ENCODE measurements around the gene TNXB. TPM values are rescaled to one million over a fixed set of nuclear protein-coding genes. Genes with fewer than 3 reads are reported as not detected.
"Not testable (repeated sequence)": the region's sequence is repeated elsewhere in the genome, so short reads cannot be mapped to it uniquely, and the experiment has no call there.

TNXB gene
- total and polyA plus RNA-seq, 7 donors = 7.0 to 26.1 (median 14.5) TPM

GRCh38 chr6:32050562-32050961, 58.6 kb downstream of the TNXB start:
- H3K4me3 ChIP-seq = no peak overlapping the region
- intact Hi-C loops (cut with DNase I) = no loop called here
- ATAC-seq (no peak), DNase-seq (peak in 1 of 2 donors; percentile 20)
- WGBS, 3 donors = 53 to 73% (median 71%) methylated on average over 4 to 5 of the region's 5 CpGs
- H3K27ac ChIP-seq = no peak overlapping the region
- no peaks in the 10 kb centered on the region for H3K27me3 ChIP-seq (ENCODE audit: insufficient read depth in 3 of 3, low read length in 2 of 3)
- H3K9me3 ChIP-seq = no peaks in the 10 kb centered on the region
- H3K4me1 ChIP-seq = no peaks in the 10 kb centered on the region
- H3K36me3 ChIP-seq (ENCODE audit: insufficient read depth in 1 of 2, low read depth in 1 of 2) = no peaks in the 10 kb centered on the region
- no peak for TF ChIP-seq CTCF (IDR thresholded peaks at IDR 0.05)

GRCh38 chr6:32049736-32050135, 59.4 kb downstream of the TNXB start:
- whole genome bisulfite sequencing, 3 donors = 91 to 93% (median 92%) methylated on average over 6 to 11 of the region's 11 CpGs
- H3K27me3 ChIP-seq (ENCODE audit: insufficient read depth in 3 of 3, low read length in 2 of 3); intact Hi-C loops (cut with DNase I); H3K4me3 ChIP-seq; ATAC-seq; H3K9me3 ChIP-seq; H3K27ac ChIP-seq; H3K4me1 ChIP-seq; H3K36me3 ChIP-seq (ENCODE audit: insufficient read depth in 1 of 2, low read depth in 1 of 2): not testable (repeated sequence)
- peak in 1 of 2 donors; percentile 49 for DNase-seq

GRCh38 chr6:32049149-32049548, 60.0 kb downstream of the TNXB start:
- intact Hi-C loops (cut with DNase I); H3K4me1 ChIP-seq; H3K27me3 ChIP-seq (ENCODE audit: insufficient read depth in 3 of 3, low read length in 2 of 3); ATAC-seq; H3K4me3 ChIP-seq; H3K27ac ChIP-seq; H3K9me3 ChIP-seq; H3K36me3 ChIP-seq (ENCODE audit: insufficient read depth in 1 of 2, low read depth in 1 of 2): not testable (repeated sequence)
- DNase-seq = peak in 1 of 2 donors; percentile 47
- WGBS, 3 donors = 87 to 92% (median 91%) methylated on average over 12 to 21 of the region's 21 CpGs

- peak; percentile 62 to 82 (median 74) for ATAC-seq
- no peaks in the 10 kb centered on the region for H3K27me3 ChIP-seq (ENCODE audit: insufficient read depth in 3 of 3, low read length in 2 of 3)
- H3K27ac ChIP-seq = peak overlapping the region; percentile 36
- no peak overlapping the region for H3K4me3 ChIP-seq
- H3K9me3 ChIP-seq = no peaks in the 10 kb centered on the region
- no peaks in the 10 kb centered on the region for H3K4me1 ChIP-seq
- intact Hi-C loops (cut with DNase I) = no loop called here
- DNase-seq = peak; percentile 78 to 86
- TF ChIP-seq CTCF (IDR thresholded peaks at IDR 0.05) = peak; percentile 71
- H3K36me3 ChIP-seq (ENCODE audit: insufficient read depth in 1 of 2, low read depth in 1 of 2) = no peaks in the 10 kb centered on the region
- 49 to 57% (median 55%) methylated on average over 41 to 42 of the region's 42 CpGs for WGBS, 3 donors
Measured at GRCh38 chr6:32047855-32048766, 61.0 kb downstream of the TNXB start.

GRCh38 chr6:32047539-32047854, 61.6 kb downstream of the TNXB start:
- TF ChIP-seq CTCF (IDR thresholded peaks at IDR 0.05) = no peak
- no peaks in the 10 kb centered on the region for H3K36me3 ChIP-seq (ENCODE audit: insufficient read depth in 1 of 2, low read depth in 1 of 2)

More at GRCh38 chr6:32047539-32047854, 61.6 kb downstream of the TNXB start:
- no peak overlapping the region for H3K4me3 ChIP-seq
- H3K27ac ChIP-seq = no peak overlapping the region
- no peaks in the 10 kb centered on the region for H3K9me3 ChIP-seq
- DNase-seq (peak in 1 of 2 donors; percentile 56), ATAC-seq (no peak)
- no peaks in the 10 kb centered on the region for H3K4me1 ChIP-seq
- intact Hi-C loops (cut with DNase I) = no loop called here
- WGBS, 3 donors = 83 to 88% (median 85%) methylated on average over 6 of the region's 6 CpGs
- no peaks in the 10 kb centered on the region for H3K27me3 ChIP-seq (ENCODE audit: insufficient read depth in 3 of 3, low read length in 2 of 3)
